Measurements from ENCODE around the gene RHNO1.

The RHNO1 gene

DNA sequence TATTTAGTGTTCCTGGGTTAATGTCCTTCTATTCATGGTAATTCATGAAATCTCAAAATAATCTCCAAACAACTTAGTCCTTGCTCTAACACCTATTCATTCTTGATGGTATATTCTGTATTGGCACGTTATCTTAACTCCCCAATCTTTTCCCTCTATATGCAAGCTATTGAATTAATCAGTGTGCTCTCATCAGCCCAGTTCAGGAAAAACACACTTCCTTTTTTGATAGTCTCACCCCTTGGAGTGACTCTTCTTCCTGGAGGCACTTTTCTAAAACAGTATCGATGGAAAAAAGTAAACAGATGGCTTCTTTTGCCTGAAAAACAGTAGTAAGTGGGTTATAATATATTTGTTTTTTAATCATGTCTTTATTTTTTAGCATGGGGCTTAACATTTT is 42.2 kb downstream of the RHNO1 start:
- Histone ChIP-seq H3K4me2 (ENCODE audit: low read length) (no peak overlapping the region), H3K36me3 (ENCODE audit: insufficient read depth, low read length) (peaks cover 40% of the 10 kb centered on the region), H3K27me3 (ENCODE audit: control insufficient read depth, insufficient read depth, low read length) (no peaks in the 10 kb centered on the region), H3K9ac (ENCODE audit: low read depth, low read length) (no peak overlapping the region), H3K4me3 (ENCODE audit: low read length) (no peak overlapping the region), H3K9me3 (replicated peaks; ENCODE audit: low read length) (no peaks in the 10 kb centered on the region), H3K4me1 (ENCODE audit: control insufficient read depth, insufficient read depth, low read length) (no peaks in the 10 kb centered on the region)

DNA sequence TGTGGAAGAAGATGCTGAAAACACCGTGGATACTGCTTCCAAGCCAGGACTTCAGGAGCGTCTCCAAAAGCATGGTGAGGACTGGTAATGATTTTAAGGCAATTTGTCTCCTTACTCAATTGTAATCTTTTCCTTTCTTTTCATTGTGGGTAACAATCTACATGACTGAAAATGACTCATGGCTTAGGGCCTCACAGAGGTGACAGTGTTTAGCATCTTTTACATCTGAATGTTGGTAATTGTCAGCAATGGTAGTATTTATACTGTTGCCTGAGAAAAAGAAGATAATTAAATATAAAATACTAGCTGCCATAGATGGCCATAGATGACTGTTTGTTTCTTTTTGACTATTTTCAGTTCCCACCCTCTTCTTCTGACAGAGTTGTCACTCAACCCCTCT is 45.3 kb downstream of the RHNO1 start:
- Histone ChIP-seq H3K9me3 (replicated peaks; ENCODE audit: low read length) (no peaks in the 10 kb centered on the region), H3K9ac (ENCODE audit: low read depth, low read length) (no peak overlapping the region)

DNA sequence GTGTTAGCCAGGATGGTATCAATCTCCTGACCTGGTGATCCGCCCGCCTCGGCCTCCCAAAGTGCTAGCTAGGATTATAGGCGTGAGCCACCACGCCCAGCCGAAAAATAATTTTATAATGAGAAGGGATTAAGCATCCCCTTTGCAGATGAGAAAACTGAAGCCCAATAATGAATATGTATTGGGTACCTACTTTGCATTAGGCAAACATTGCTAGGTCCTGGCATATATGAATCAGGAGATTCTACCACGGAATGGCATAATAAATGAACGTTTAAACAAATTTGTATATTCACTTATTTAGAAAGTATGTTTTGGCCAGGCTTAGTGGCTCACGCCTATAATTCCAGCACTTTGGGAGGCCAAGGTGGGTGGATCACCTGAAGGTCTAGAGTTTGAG is 46.0 kb downstream of the RHNO1 start:
- Histone ChIP-seq H3K4me1 (ENCODE audit: control insufficient read depth, insufficient read depth, low read length) (peaks cover 9% of the 10 kb centered on the region), H3K4me2 (ENCODE audit: low read length) (no peak overlapping the region), H3K27me3 (ENCODE audit: control insufficient read depth, insufficient read depth, low read length) (no peaks in the 10 kb centered on the region), H3K9me3 (replicated peaks; ENCODE audit: low read length) (no peaks in the 10 kb centered on the region), H3K9ac (ENCODE audit: low read depth, low read length) (no peak overlapping the region), H3K4me3 (ENCODE audit: low read length) (no peak overlapping the region), H3K36me3 (ENCODE audit: insufficient read depth, low read length) (peaks cover 37% of the 10 kb centered on the region)

More for the DNA sequence above, 45.3 kb downstream of the RHNO1 start:
- no peak overlapping the region for H3K4me2 ChIP-seq (ENCODE audit: low read length)
- H3K36me3 ChIP-seq (ENCODE audit: insufficient read depth, low read length), result peaks cover 37% of the 10 kb centered on the region
- H3K4me3 ChIP-seq (ENCODE audit: low read length), result no peak overlapping the region
- H3K27me3 ChIP-seq (ENCODE audit: control insufficient read depth, insufficient read depth, low read length), result no peaks in the 10 kb centered on the region
- peaks cover 9% of the 10 kb centered on the region for H3K4me1 ChIP-seq (ENCODE audit: control insufficient read depth, insufficient read depth, low read length)

DNA sequence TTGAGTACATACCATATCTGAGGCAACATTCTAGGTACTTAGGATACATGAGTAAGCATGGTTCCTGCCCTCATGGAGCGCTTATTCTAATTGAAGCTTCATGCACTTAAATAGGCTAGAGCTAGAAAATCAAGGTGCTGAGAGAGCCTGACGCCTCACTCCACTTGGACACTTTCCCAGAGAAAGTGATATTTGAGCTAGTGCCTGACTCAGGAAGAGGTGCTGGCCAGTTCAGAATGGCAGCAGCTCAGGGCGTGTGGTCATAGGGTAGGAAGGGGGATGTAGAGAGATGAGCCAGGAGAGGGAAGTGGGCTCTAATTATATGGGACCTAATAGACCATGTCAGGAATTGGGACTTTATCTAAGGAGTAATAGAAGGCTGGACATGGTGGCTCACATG is 47.0 kb downstream of the RHNO1 start:
- Histone ChIP-seq H3K4me2 (ENCODE audit: low read length) (no peak overlapping the region), H3K9ac (ENCODE audit: low read depth, low read length) (no peak overlapping the region), H3K9me3 (replicated peaks; ENCODE audit: low read length) (no peaks in the 10 kb centered on the region), H3K27me3 (ENCODE audit: control insufficient read depth, insufficient read depth, low read length) (no peaks in the 10 kb centered on the region), H3K36me3 (ENCODE audit: insufficient read depth, low read length) (peaks cover 37% of the 10 kb centered on the region), H3K4me1 (ENCODE audit: control insufficient read depth, insufficient read depth, low read length) (peaks cover 9% of the 10 kb centered on the region), H3K4me3 (ENCODE audit: low read length) (no peak overlapping the region)

DNA sequence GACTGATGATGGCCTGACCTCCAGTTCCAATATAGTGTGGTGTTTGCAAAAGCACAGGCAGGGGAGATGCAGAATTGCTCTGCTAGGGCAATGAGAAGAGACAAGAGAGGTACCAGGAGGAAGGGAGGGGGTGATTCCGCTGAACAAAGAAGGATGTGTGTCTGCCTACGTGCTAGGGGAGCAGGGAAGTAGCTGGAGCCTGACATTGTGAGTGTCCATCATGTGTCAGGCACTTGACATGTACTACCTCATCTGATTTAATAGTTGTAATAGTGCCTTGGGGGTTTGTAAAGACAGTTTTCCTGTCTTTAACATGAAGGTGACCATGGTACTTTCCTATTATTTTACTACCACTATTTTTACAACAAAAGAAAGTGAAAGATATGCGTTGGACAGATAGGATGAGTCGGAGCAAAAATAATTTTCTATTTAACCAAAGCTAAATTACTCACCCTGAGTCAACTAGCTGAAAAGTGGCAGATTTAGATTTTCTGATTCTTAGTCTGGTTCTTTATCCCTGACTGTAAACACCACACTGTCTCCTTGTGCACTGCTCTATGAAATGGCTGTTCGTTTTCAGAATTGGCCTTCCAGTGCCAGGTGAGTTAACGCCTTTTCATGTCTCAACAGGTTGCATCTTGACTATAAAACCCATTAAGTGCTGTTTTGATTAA is 48.4 kb downstream of the RHNO1 start:
- H3K9ac ChIP-seq (ENCODE audit: low read depth, low read length), result no peak overlapping the region
- H3K9me3 ChIP-seq (replicated peaks; ENCODE audit: low read length), result no peaks in the 10 kb centered on the region
- H3K4me1 ChIP-seq (ENCODE audit: control insufficient read depth, insufficient read depth, low read length), result peaks cover 9% of the 10 kb centered on the region
- no peaks in the 10 kb centered on the region for H3K27me3 ChIP-seq (ENCODE audit: control insufficient read depth, insufficient read depth, low read length)
- peaks cover 33% of the 10 kb centered on the region for H3K36me3 ChIP-seq (ENCODE audit: insufficient read depth, low read length)
- peak overlapping the region; percentile 31 for H3K4me2 ChIP-seq (ENCODE audit: low read length)
- no peak overlapping the region for H3K4me3 ChIP-seq (ENCODE audit: low read length)

DNA sequence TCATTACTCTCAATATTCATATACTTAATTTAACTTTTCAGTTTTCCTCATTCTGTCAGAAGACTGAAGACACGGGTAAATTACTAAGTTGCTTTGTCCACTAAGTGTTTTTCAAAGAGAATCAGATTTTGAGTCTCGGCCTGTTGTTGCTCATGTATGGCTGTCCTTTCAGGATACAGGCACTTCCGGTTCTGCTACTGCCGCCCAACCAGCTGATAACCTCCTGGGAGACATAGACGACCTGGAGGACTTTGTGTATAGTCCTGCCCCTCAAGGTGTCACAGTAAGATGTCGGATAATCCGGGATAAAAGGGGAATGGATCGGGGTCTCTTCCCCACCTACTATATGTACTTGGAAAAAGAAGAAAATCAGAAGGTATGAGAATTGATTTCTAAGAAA is 53.8 kb downstream of the RHNO1 start:
- Histone ChIP-seq H3K9ac (ENCODE audit: low read depth, low read length) (no peak overlapping the region), H3K27me3 (ENCODE audit: control insufficient read depth, insufficient read depth, low read length) (no peaks in the 10 kb centered on the region), H3K4me1 (ENCODE audit: control insufficient read depth, insufficient read depth, low read length) (peaks cover under 1% of the 10 kb centered on the region), H3K4me2 (ENCODE audit: low read length) (no peak overlapping the region), H3K9me3 (replicated peaks; ENCODE audit: low read length) (no peaks in the 10 kb centered on the region), H3K36me3 (ENCODE audit: insufficient read depth, low read length) (peaks cover 32% of the 10 kb centered on the region), H3K4me3 (ENCODE audit: low read length) (no peak overlapping the region)

DNA sequence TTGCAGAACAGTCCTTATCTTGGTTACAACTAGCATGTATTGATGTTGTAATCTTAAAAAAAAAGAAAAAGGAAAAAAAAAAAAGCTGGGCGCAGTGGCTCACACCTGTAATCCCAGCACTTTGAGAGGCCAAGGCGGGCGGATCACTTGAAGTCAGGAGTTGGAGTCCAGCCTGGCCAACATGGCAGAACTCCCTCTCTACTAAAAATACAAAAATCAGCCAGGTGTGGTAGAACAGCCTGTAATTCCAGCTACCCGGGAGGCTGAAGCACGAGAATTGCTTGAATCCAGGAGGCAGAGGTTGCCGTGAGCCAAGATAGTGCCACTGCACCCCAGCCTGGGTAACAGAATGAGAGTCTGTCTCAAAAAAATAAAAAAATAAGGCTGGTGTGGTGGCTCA is 56.6 kb downstream of the RHNO1 start:
- no peak overlapping the region for H3K4me2 ChIP-seq (ENCODE audit: low read length)
- H3K4me1 ChIP-seq (ENCODE audit: control insufficient read depth, insufficient read depth, low read length), result no peaks in the 10 kb centered on the region
- no peak overlapping the region for H3K4me3 ChIP-seq (ENCODE audit: low read length)
- H3K36me3 ChIP-seq (ENCODE audit: insufficient read depth, low read length), result peaks cover 48% of the 10 kb centered on the region
- H3K27me3 ChIP-seq (ENCODE audit: control insufficient read depth, insufficient read depth, low read length), result no peaks in the 10 kb centered on the region
- H3K9ac ChIP-seq (ENCODE audit: low read depth, low read length), result no peak overlapping the region
- H3K9me3 ChIP-seq (replicated peaks; ENCODE audit: low read length), result no peaks in the 10 kb centered on the region

DNA sequence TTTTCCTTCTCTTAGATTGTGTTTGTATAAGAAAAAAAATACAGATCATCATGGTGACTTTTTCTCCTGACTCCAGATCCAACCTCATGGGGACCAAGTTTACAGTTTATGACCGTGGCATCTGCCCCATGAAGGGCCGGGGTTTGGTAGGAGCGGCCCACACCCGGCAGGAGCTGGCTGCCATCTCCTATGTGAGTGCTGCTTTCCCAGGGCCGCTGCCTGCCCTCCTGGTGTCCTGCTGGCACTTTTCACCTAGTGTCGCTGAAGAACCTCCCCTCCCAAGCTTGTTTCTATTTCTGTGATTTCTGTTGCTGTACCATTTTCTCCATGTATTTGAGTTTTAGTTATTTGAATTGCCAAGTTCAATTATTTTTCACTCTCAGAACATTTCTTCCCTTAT is 57.3 kb downstream of the RHNO1 start:
- Histone ChIP-seq H3K9me3 (replicated peaks; ENCODE audit: low read length) (no peaks in the 10 kb centered on the region), H3K4me1 (ENCODE audit: control insufficient read depth, insufficient read depth, low read length) (no peaks in the 10 kb centered on the region), H3K9ac (ENCODE audit: low read depth, low read length) (no peak overlapping the region), H3K27me3 (ENCODE audit: control insufficient read depth, insufficient read depth, low read length) (no peaks in the 10 kb centered on the region), H3K36me3 (ENCODE audit: insufficient read depth, low read length) (peaks cover 56% of the 10 kb centered on the region), H3K4me3 (ENCODE audit: low read length) (no peak overlapping the region), H3K4me2 (ENCODE audit: low read length) (no peak overlapping the region)

DNA sequence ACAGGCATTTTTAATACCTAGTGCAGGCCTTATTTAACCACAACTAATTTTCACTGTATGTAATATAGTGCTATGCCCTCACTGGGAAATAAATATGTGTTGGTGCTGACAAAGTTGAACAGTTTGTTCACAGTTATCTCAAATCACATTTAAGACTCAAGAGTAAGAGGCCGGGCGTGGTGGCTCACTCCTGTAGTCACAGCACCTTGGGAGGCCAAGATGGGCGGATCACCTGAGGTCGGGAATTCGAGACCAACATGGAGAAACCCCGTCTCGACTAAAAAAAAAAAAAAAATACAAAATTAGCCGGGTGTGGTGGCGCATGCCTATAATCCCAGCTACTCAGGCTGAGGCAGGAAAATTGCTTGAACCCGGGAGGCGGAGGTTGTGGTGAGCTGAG is 59.3 kb downstream of the RHNO1 start:
- Histone ChIP-seq H3K36me3 (ENCODE audit: insufficient read depth, low read length) (peaks cover 64% of the 10 kb centered on the region), H3K4me2 (ENCODE audit: low read length) (no peak overlapping the region), H3K9ac (ENCODE audit: low read depth, low read length) (no peak overlapping the region), H3K4me1 (ENCODE audit: control insufficient read depth, insufficient read depth, low read length) (no peaks in the 10 kb centered on the region), H3K4me3 (ENCODE audit: low read length) (no peak overlapping the region), H3K27me3 (ENCODE audit: control insufficient read depth, insufficient read depth, low read length) (no peaks in the 10 kb centered on the region), H3K9me3 (replicated peaks; ENCODE audit: low read length) (no peaks in the 10 kb centered on the region)

DNA sequence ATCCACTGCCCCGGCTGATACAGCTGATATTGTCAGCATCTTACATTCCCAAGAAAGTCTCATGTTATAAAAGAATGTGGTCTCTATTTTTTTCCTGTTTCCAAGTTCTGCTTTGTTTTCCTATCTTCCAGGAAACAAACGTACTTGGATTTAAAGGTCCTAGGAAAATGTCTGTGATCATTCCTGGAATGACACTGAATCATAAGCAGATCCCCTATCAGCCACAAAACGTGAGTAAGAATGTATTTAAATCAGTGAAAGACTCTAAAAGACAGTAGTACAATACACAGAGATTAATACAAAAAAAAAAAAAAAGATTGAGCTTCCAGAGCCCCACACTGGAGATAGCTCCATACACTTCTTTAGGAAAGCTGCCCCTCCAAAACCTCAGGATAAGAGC is 60.5 kb downstream of the RHNO1 start:
- H3K4me2 ChIP-seq (ENCODE audit: low read length), result no peak overlapping the region
- no peaks in the 10 kb centered on the region for H3K9me3 ChIP-seq (replicated peaks; ENCODE audit: low read length)
- no peaks in the 10 kb centered on the region for H3K27me3 ChIP-seq (ENCODE audit: control insufficient read depth, insufficient read depth, low read length)
- H3K4me1 ChIP-seq (ENCODE audit: control insufficient read depth, insufficient read depth, low read length), result no peaks in the 10 kb centered on the region
- no peak overlapping the region for H3K4me3 ChIP-seq (ENCODE audit: low read length)
- H3K9ac ChIP-seq (ENCODE audit: low read depth, low read length), result no peak overlapping the region
- H3K36me3 ChIP-seq (ENCODE audit: insufficient read depth, low read length), result peaks cover 62% of the 10 kb centered on the region
